ENCODE data around the gene POU3F1. TPM values are rescaled to one million over a fixed set of nuclear protein-coding genes. Genes with fewer than 3 reads are reported as not detected.
A peak's percentile ranks its signal among the peaks of the same experiment; 100 is the strongest.

Gene POU3F1
- total and polyA plus RNA-seq, 10 of the 15 experiments (the other 5 are each of a cell fraction or from before 2014, with no cell fraction given), result 0.04 to 0.53 (median 0.10) TPM; not detected in 3

DNA sequence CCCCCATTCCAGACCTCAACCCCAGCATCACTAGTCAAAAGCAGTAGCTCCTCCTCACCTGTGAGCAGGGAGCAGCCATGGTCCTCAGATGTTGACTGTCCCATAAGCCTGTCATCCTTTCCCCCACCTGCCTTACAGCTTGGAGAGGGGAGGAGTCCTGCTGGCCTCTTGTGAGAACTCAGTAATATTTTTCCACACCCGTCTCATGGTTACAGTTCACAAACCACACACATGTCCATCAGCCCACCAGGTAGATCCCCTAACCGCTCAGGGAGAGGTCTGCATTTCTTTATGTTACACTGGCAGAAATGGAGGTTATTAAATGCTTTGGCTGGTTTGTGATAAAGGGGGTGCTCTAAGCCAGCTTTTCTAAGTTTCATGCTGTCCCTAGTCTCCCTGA, 26.3 kb upstream of the POU3F1 start (continued):
- no peak for TF ChIP-seq RELB (IDR thresholded peaks at IDR 0.05; ENCODE audit: low read depth)
- TF ChIP-seq LARP7 (IDR thresholded peaks at IDR 0.05), result no peak
- 0 out of 2 replicates have a peak, but pooled peaks have one; percentile 24 for TF ChIP-seq HDGF (IDR thresholded peaks at IDR 0.05)
- TF ChIP-seq BRCA1 (IDR thresholded peaks at IDR 0.05; ENCODE audit: low read depth, low read length), result no peak
- no peak for TF ChIP-seq E2F4 (IDR thresholded peaks at IDR 0.05; ENCODE audit: low read depth, low read length)
- no peak for TF ChIP-seq MYB (IDR thresholded peaks at IDR 0.05; ENCODE audit: borderline replicate concordance, low read depth, low read length)

DNA sequence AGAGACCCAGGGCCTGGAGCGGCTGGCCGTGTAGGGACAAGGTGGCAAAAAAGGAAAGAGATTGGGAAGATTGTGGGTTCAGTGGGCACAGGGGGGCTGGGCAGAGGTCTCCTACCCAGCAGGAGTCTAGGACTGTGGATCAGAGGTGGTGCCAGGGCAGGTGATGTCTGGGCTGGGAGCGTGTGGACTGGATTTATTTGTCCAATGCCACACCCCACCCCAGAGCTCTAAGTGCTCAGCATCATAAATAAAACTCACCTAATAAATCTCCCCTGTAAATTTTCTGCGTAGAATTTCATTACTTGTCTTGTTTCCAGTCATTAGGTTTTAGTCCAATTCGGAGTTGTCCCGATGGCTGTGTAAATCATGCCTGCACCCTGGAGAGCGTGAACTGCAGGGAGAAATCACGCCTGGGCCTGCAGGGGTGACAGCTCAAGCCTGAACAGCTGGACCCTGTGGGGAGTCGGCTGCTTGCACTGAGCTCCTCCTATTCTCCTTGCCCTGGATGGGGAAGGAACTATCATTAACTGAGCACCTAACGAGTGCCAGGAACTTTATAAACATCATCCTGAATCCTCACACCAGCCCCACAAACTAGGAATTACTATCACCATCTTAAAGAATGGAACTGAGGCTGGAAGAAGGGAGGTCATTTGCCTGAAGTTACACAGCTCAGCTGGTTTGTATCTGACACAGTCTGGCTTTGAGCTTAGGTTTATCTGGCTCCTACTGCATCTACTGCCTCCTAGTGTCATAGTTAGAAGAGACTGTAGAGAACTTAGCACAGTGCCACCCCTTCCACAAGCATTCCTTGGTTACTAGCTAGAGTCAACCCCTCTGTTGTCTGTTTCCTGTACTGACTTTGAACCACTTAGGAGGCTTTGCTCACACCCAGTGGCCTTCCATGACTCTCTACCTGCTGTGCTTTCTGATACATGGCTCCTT, 25.0 kb upstream of the POU3F1 start:
- H3K4me1 ChIP-seq (ENCODE audit: control insufficient read depth, insufficient read depth, low read length), result no peaks in the 10 kb centered on the region
- no peak overlapping the region for H3K27ac ChIP-seq (ENCODE audit: control insufficient read depth, insufficient read depth)
- in situ Hi-C loops (cut with MboI) (no loop called here), intact Hi-C loops (cut with micrococcal nuclease; ENCODE audit: unreplicated experiment) (loop anchor here (1.0 kb wide), 2 partner anchors 45 to 81 kb away; partner anchors contain the start of gene SF3A3)
- H2AFZ ChIP-seq (ENCODE audit: control insufficient read depth, low read depth, low read length), result no peak overlapping the region
- 31% methylated on average over 10 of the region's 10 CpGs for WGBS (ENCODE audit: insufficient coverage, insufficient replicate concordance, low lambda C conversion rate, missing lambda C conversion rate)
- no peaks in the 10 kb centered on the region for H3K79me2 ChIP-seq (ENCODE audit: control insufficient read depth, insufficient read depth, low read length)
- ChIA-PET POLR2A (interaction anchor here (0.5 to 2.6 kb wide), 11 partner anchors 9 to 44 kb away, joined by 3 to 13 read pairs (median 4); partner anchors contain the start of gene POU3F1), RAD21 (ENCODE audit: unreplicated experiment) (interaction anchor here (0.5 to 7.6 kb wide), 30 partner anchors 10 to 763 kb away, joined by 3 to 173 read pairs (median 4); partner anchors contain the start of genes POU3F1 and SF3A3), SMC1A (ENCODE audit: uncharacterized antibody, unreplicated experiment) (interaction anchor here (1.0 to 12.4 kb wide), 37 partner anchors 9 to 755 kb away, joined by 3 to 316 read pairs (median 6); partner anchors contain the start of genes POU3F1, SF3A3 and UTP11), CTCF (interaction anchor here (0.6 to 11.3 kb wide), 46 partner anchors 9 to 764 kb away, joined by 3 to 252 read pairs (median 4); partner anchors contain the start of gene POU3F1)
- H3K9me3 ChIP-seq (replicated peaks; ENCODE audit: control insufficient read depth, insufficient read depth, low read length), result no peaks in the 10 kb centered on the region
- no peak for DNase-seq (ENCODE audit: low read depth, low spot score)
- peak; percentile 84 for FAIRE-seq
- peak; percentile 93 for ATAC-seq
- H3K36me3 ChIP-seq (ENCODE audit: control insufficient read depth in 2 of 2, insufficient read depth in 2 of 2, low read length in 1 of 2), result no peaks in the 10 kb centered on the region
- no peak overlapping the region for H3K9ac ChIP-seq (ENCODE audit: control insufficient read depth, insufficient read depth, low read length)
- BruUV-seq (replicated peaks), result no TSS peak
- no peaks in the 10 kb centered on the region; the same call in 1 of the 2 replicates for H4K20me1 ChIP-seq (ENCODE audit: control insufficient read depth, insufficient read depth)
- H3K27me3 ChIP-seq (replicated peaks in 1 of 2; ENCODE audit: control insufficient read depth in 2 of 2, insufficient read depth in 2 of 2, low read length in 1 of 2), result no peaks in the 10 kb centered on the region
- H3K4me2 ChIP-seq (ENCODE audit: control insufficient read depth, insufficient read depth), result no peak overlapping the region
- no peak overlapping the region for H3K4me3 ChIP-seq
- TF ChIP-seq GABPA (IDR thresholded peaks at IDR 0.05; ENCODE audit: low read depth) (no peak), FOS (IDR thresholded peaks at IDR 0.05; ENCODE audit: borderline replicate concordance, extremely low read depth, insufficient read length) (no peak), CTCF (IDR thresholded peaks at IDR 0.05 in 2 of 3, conservative IDR thresholded peaks at IDR 0.05 in 1 of 3; ENCODE audit: control insufficient read depth in 2 of 3, extremely low read depth in 1 of 3, insufficient read depth in 1 of 3, low read depth in 3 of 3, low read length in 3 of 3) (peak; percentile 51 to 58 (median 58); a peak in 5 of 6 replicates)

Data from GM12878 (cell line).